WTC11 (cell line): ENCODE data around the gene EPM2A.

ENCODE experiments used
- CREB1 ChIP-seq: sonication (generic); formaldehyde crosslinking; IDR thresholded peaks from 2 replicates; pipeline ENCODE4 v1.8.0; 2023; ENCODE audit warnings: mild to moderate bottlenecking, missing genetic modification reagents
- CTCF ChIP-seq: fragments of 200-600 bp; IDR thresholded peaks from 2 replicates; pipeline ENCODE4 v1.8.0; 2022; ENCODE audit warnings: antibody characterized with exemption
- MYBL2 ChIP-seq: sonication (generic); formaldehyde crosslinking; IDR thresholded peaks from 2 replicates; pipeline ENCODE4 v1.8.1; 2023; ENCODE audit warnings: mild to moderate bottlenecking, moderate library complexity, missing genetic modification reagents

GRCh38 chr6:145670311-145670710, 65.0 kb downstream of the EPM2A start:
- no peak for TF ChIP-seq CTCF
- TF ChIP-seq MYBL2 (CRISPR knock-in tag) = no peak
- no peak for TF ChIP-seq CREB1
